B cell (primary cell): Measurements from ENCODE around the gene SCAMP4. TPM values are rescaled to one million over a fixed set of nuclear protein-coding genes. Genes with fewer than 3 reads are reported as not detected.

Experiments used
- ATAC-seq: fragments of 200-7000 bp; cut with Tn5 transposase; one replicate; pipeline ENCODE4 v1.10.0; 2021; ENCODE audit warnings: low read depth, mild to moderate bottlenecking, moderate number of reproducible peaks, moderate library complexity
- CTCF ChIA-PET: fragments of 350-600 bp; sonication (Branson Sonifier 250); formaldehyde crosslinking; loops from one replicate; lab custom pipeline; 2021; ENCODE audit warnings: antibody characterized with exemption, inconsistent platforms; lab: Charles Lee
- POLR2A ChIA-PET: fragments of 350-600 bp; sonication (Branson Sonifier 250); formaldehyde crosslinking; loops from one replicate; lab custom pipeline; 2021; ENCODE audit warnings: antibody characterized with exemption; lab: Charles Lee
- DNase-seq: peaks from one replicate; pipeline ENCODE4 v3.0.0; 2013
- H2AFZ ChIP-seq: 2 replicates; pipeline ENCODE4 v1.6.1; 2012; ENCODE audit warnings: mild to moderate bottlenecking, low read depth, low read length; ENCODE audit not compliant: insufficient read depth, poor library complexity, severe bottlenecking
- H3K27ac ChIP-seq, 2 donors: 1 replicate in 1 of 2; 2 replicates in 1 of 2; pipeline ENCODE4 v1.5.1; 2012 to 2013; ENCODE audit warnings: low read length in 2 of 2, mild to moderate bottlenecking in 2 of 2, moderate library complexity in 1 of 2
- H3K27me3 ChIP-seq, 4 experiments: fragments of 200-600 bp in 1 of 4; sonication (generic) in 1 of 4; replicated peaks in 1 of 4; 1 replicate in 2 of 4; 2 replicates in 2 of 4; pipeline versions ENCODE4 v1.6.1 to v1.7.0; 2013 to 2016; ENCODE audit warnings: low read length in 3 of 4, mild to moderate bottlenecking in 2 of 4, mixed read lengths in 1 of 4, moderate library complexity in 1 of 4; ENCODE audit not compliant: insufficient read depth in 4 of 4, control insufficient read depth in 3 of 4; ENCODE audit errors: control extremely low read depth in 1 of 4
- H3K36me3 ChIP-seq, 2 experiments: replicated peaks in 1 of 2; 1 replicate in 1 of 2; 2 replicates in 1 of 2; pipeline versions ENCODE4 v1.6.1 to v1.7.1; 2013; ENCODE audit warnings: low read length in 1 of 2; ENCODE audit not compliant: insufficient read depth in 2 of 2, control insufficient read depth in 1 of 2; ENCODE audit errors: control extremely low read depth in 1 of 2, extremely low read depth in 1 of 2
- H3K4me1 ChIP-seq, 2 donors: fragments of 200-600 bp in 1 of 2; sonication (generic) in 1 of 2; 1 replicate in 1 of 2; 2 replicates in 1 of 2; pipeline versions ENCODE4 v1.5.1 to v1.6.1; 2013 to 2017; ENCODE audit warnings: low read length in 2 of 2; ENCODE audit not compliant: control insufficient read depth in 2 of 2, insufficient read depth in 2 of 2
- H3K4me2 ChIP-seq: replicated peaks from 2 replicates; pipeline ENCODE3; 2012; ENCODE audit warnings: mild to moderate bottlenecking, low read depth, low read length; ENCODE audit not compliant: poor library complexity, severe bottlenecking
- H3K4me3 ChIP-seq, 5 experiments: fragments of 200-600 bp in 1 of 5; sonication (generic) in 1 of 5; 1 replicate in 3 of 5; 2 replicates in 2 of 5; pipeline versions ENCODE4 v1.5.1 to v1.7.0; 2011 to 2016; ENCODE audit warnings: low read length in 4 of 5, mild to moderate bottlenecking in 4 of 5, low read depth in 2 of 5, control low read depth in 1 of 5, moderate library complexity in 1 of 5; ENCODE audit not compliant: insufficient read depth in 1 of 5; ENCODE audit errors: control extremely low read depth in 1 of 5, extremely low read depth in 1 of 5
- H3K79me2 ChIP-seq: fragments of 200-600 bp; sonication (generic); one replicate; pipeline ENCODE4 v1.6.0; 2016; ENCODE audit warnings: low read length; ENCODE audit not compliant: control insufficient read depth, insufficient read depth
- H3K9ac ChIP-seq: fragments of 200-600 bp; sonication (generic); 2 replicates; pipeline ENCODE4 v1.6.1; 2017; ENCODE audit warnings: mild to moderate bottlenecking, low read length, moderate library complexity
- H3K9me3 ChIP-seq, 3 donors: one replicate each; pipeline versions ENCODE4 v1.6.1 to v1.7.1; 2013; ENCODE audit warnings: low read length in 2 of 3; ENCODE audit not compliant: control insufficient read depth in 2 of 3, insufficient read depth in 1 of 3; ENCODE audit errors: control extremely low read depth in 1 of 3
- H4K20me1 ChIP-seq: 2 replicates; pipeline ENCODE4 v1.6.0; 2012; ENCODE audit warnings: mild to moderate bottlenecking, low read length; ENCODE audit not compliant: insufficient read depth, control insufficient read depth, poor library complexity, severe bottlenecking
- H3K27ac Mint-ChIP-seq: one replicate; pipeline ENCODE4 v1.8.0; 2021; ENCODE audit warnings: mixed read lengths
- H3K27me3 Mint-ChIP-seq: one replicate; pipeline ENCODE4 v1.8.0; 2021; ENCODE audit warnings: mixed read lengths
- H3K4me1 Mint-ChIP-seq: one replicate; pipeline ENCODE4 v1.8.0; 2021; ENCODE audit warnings: mixed read lengths
- H3K4me3 Mint-ChIP-seq: one replicate; pipeline ENCODE4 v1.8.0; 2021; ENCODE audit warnings: mixed read lengths
- H3K9me3 Mint-ChIP-seq: one replicate; pipeline ENCODE4 v1.8.0; 2022; ENCODE audit warnings: mixed read lengths; ENCODE audit not compliant: insufficient read depth
- EZH2 ChIP-seq: IDR thresholded peaks from 2 replicates; pipeline ENCODE4 v1.6.1; 2012; ENCODE audit warnings: borderline replicate concordance, low read depth, mild to moderate bottlenecking, moderate library complexity, low read length; ENCODE audit not compliant: insufficient read depth, poor library complexity, severe bottlenecking
- WGBS: methylation state at CpG from one replicate; pipeline ENCODE4 v1.1.5; 2013; ENCODE audit warnings: missing lambda C conversion rate; ENCODE audit not compliant: insufficient coverage; 5-methylcytosine and 5-hydroxymethylcytosine counted together
- intact Hi-C: fragments of 100-400 bp; cut with micrococcal nuclease; formaldehyde crosslinking; loops from one replicate; pipeline ENCODE4 v1.10.0; 2022
- polyA plus RNA-seq: library from polyadenylated mRNA; depleted of rRNA; stranded (reverse); fragments of >200 nt; gene quantifications from 2 replicates; pipeline ENCODE4 v1.2.3, GENCODE V29; 2012
- total RNA-seq, 2 donors: library from RNA; stranded (reverse); fragments of 120-200 nt in 1 of 2; gene quantifications; 1 replicate in 1 of 2; 2 replicates in 1 of 2; pipeline versions ENCODE4 v1.2.3 to v1.2.4, GENCODE V29; 2013 to 2022
- TF ChIP-seq, protein P1 (sequence below): fragments of 200-600 bp; IDR thresholded peaks from one replicate; pipeline ENCODE4 v1.8.0; 2022; ENCODE audit warnings: antibody characterized with exemption, mild to moderate bottlenecking

SCAMP4 gene
- total and polyA plus RNA-seq, 2 donors (not counting 1 experiment from before 2014, with no cell fraction given), result 47.9 to 60.0 TPM

DNA sequence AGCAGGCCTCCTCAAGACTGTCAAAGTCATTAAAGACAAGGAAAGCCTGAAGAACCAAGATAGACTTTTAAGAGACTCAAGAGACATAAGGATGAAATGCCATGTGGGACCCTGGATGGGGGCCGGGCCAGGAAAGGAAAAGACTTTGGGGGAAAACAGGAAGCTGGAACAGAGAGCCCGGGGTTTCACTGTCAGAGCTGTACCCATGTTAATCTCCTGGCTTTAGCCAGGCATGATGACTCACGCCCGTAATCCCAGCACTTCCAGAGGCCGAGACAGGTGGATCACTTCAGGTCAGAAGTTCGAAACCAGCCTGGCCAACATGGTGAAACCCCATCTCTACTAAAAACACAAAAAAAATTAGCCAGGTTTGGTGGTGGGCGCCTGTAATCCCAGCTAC is 36.2 kb upstream of the SCAMP4 start:
- WGBS, result 97% methylated on average over 5 of the region's 7 CpGs
- Mint-ChIP-seq H3K4me3 (no peak overlapping the region), H3K27me3 (no peaks in the 10 kb centered on the region), H3K4me1 (peaks cover 11% of the 10 kb centered on the region), H3K27ac (peak overlapping the region; percentile 10), H3K9me3 (no peaks in the 10 kb centered on the region)
- ChIA-PET POLR2A (interaction anchor here (0.6 to 0.7 kb wide), 2 partner anchors 151 to 318 kb away, joined by 7 to 8 read pairs; no protein-coding TSS in a partner anchor), CTCF (no interaction called here)
- Histone ChIP-seq H3K9me3 (no peaks in the 10 kb centered on the region), H4K20me1 (peaks cover 31% of the 10 kb centered on the region), H3K27me3 (no peaks in the 10 kb centered on the region), H3K4me2 (no peak overlapping the region), H3K79me2 (peaks cover 52% of the 10 kb centered on the region), H3K9ac (no peak overlapping the region), H3K4me1 (peaks cover 12 to 28% of the 10 kb centered on the region in 2 donors), H3K27ac (no peak overlapping the region), H2AFZ (no peak overlapping the region), H3K36me3 (peaks cover 0 to 26% of the 10 kb centered on the region in 2 experiments), H3K4me3 (no peak overlapping the region)
- ATAC-seq, result no peak
- intact Hi-C loops, result no loop called here
- TF ChIP-seq, protein P1, sequence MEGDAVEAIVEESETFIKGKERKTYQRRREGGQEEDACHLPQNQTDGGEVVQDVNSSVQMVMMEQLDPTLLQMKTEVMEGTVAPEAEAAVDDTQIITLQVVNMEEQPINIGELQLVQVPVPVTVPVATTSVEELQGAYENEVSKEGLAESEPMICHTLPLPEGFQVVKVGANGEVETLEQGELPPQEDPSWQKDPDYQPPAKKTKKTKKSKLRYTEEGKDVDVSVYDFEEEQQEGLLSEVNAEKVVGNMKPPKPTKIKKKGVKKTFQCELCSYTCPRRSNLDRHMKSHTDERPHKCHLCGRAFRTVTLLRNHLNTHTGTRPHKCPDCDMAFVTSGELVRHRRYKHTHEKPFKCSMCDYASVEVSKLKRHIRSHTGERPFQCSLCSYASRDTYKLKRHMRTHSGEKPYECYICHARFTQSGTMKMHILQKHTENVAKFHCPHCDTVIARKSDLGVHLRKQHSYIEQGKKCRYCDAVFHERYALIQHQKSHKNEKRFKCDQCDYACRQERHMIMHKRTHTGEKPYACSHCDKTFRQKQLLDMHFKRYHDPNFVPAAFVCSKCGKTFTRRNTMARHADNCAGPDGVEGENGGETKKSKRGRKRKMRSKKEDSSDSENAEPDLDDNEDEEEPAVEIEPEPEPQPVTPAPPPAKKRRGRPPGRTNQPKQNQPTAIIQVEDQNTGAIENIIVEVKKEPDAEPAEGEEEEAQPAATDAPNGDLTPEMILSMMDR, result no peak
- TF ChIP-seq EZH2, result no peak
- no peak for DNase-seq

DNA sequence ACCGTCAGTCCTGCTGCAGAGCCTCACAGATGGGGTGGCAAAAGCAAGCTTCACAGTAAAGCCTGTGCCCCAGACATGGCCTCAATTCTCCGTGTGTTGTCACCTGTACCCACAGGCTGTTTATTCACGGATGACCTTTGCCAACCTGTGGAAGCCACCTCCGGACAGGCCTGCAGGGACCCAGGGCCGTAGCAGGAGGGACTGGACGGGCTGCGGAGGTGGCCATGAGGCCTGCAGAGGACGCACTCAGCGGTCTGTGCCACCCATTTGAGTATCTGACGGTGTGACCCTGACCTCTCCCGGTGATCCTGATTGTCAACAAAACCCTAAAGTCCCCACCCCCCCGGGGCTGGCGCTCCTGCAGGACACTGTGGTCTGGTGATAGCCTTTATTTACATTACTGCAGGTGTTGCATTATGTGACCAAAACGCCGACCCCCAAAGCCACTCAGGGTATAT is 34.0 kb upstream of the SCAMP4 start:
- Mint-ChIP-seq H3K9me3 (no peaks in the 10 kb centered on the region), H3K4me3 (no peak overlapping the region), H3K4me1 (peaks cover 27% of the 10 kb centered on the region), H3K27ac (no peak overlapping the region), H3K27me3 (no peaks in the 10 kb centered on the region)
- no peak overlapping the region for H3K4me2 ChIP-seq
- no peaks in the 10 kb centered on the region for H3K27me3 ChIP-seq
- no peak overlapping the region for H2AFZ ChIP-seq
- H3K4me1 ChIP-seq, result peaks cover 17 to 30% of the 10 kb centered on the region in 2 donors
- intact Hi-C loops, result loop anchor here (10.0 kb wide), 1 partner anchor 144 kb away; the partner anchor contains the start of gene BTBD2
- H3K9ac ChIP-seq, result no peak overlapping the region
- TF ChIP-seq, protein P1, result no peak
- TF ChIP-seq EZH2, result no peak
- no peaks in the 10 kb centered on the region for H3K9me3 ChIP-seq
- peaks cover 64% of the 10 kb centered on the region for H3K79me2 ChIP-seq
- peaks cover 50% of the 10 kb centered on the region for H4K20me1 ChIP-seq
- no peak overlapping the region for H3K4me3 ChIP-seq
- WGBS, result 97% methylated on average over 14 of the region's 15 CpGs
- POLR2A ChIA-PET, result no interaction called here
- ATAC-seq, result no peak
- H3K36me3 ChIP-seq, result peaks cover 0 to 28% of the 10 kb centered on the region in 2 experiments
- DNase-seq, result no peak
- no peak overlapping the region for H3K27ac ChIP-seq
- CTCF ChIA-PET, result no interaction called here
